B cell (primary cell): Measurements from ENCODE around the gene JAML. TPM values are rescaled to one million over a fixed set of nuclear protein-coding genes. Genes with fewer than 3 reads are reported as not detected.

ENCODE experiments used
- ATAC-seq: fragments of 200-7000 bp; cut with Tn5 transposase; one replicate; pipeline ENCODE4 v1.10.0; 2021; ENCODE audit warnings: low read depth, mild to moderate bottlenecking, moderate number of reproducible peaks, moderate library complexity
- CTCF ChIA-PET: fragments of 350-600 bp; sonication (Branson Sonifier 250); formaldehyde crosslinking; loops from one replicate; lab custom pipeline; 2021; ENCODE audit warnings: antibody characterized with exemption, inconsistent platforms; lab: Charles Lee
- POLR2A ChIA-PET: fragments of 350-600 bp; sonication (Branson Sonifier 250); formaldehyde crosslinking; loops from one replicate; lab custom pipeline; 2021; ENCODE audit warnings: antibody characterized with exemption; lab: Charles Lee
- DNase-seq: peaks from one replicate; pipeline ENCODE4 v3.0.0; 2013
- H2AFZ ChIP-seq: 2 replicates; pipeline ENCODE4 v1.6.1; 2012; ENCODE audit warnings: mild to moderate bottlenecking, low read depth, low read length; ENCODE audit not compliant: insufficient read depth, poor library complexity, severe bottlenecking
- H3K27ac ChIP-seq, 2 donors: 1 replicate in 1 of 2; 2 replicates in 1 of 2; pipeline ENCODE4 v1.5.1; 2012 to 2013; ENCODE audit warnings: low read length in 2 of 2, mild to moderate bottlenecking in 2 of 2, moderate library complexity in 1 of 2
- H3K27me3 ChIP-seq, 4 experiments: fragments of 200-600 bp in 1 of 4; sonication (generic) in 1 of 4; replicated peaks in 1 of 4; 1 replicate in 2 of 4; 2 replicates in 2 of 4; pipeline versions ENCODE4 v1.6.1 to v1.7.0; 2013 to 2016; ENCODE audit warnings: low read length in 3 of 4, mild to moderate bottlenecking in 2 of 4, mixed read lengths in 1 of 4, moderate library complexity in 1 of 4; ENCODE audit not compliant: insufficient read depth in 4 of 4, control insufficient read depth in 3 of 4; ENCODE audit errors: control extremely low read depth in 1 of 4
- H3K36me3 ChIP-seq, 2 experiments: replicated peaks in 1 of 2; 1 replicate in 1 of 2; 2 replicates in 1 of 2; pipeline versions ENCODE4 v1.6.1 to v1.7.1; 2013; ENCODE audit warnings: low read length in 1 of 2; ENCODE audit not compliant: insufficient read depth in 2 of 2, control insufficient read depth in 1 of 2; ENCODE audit errors: control extremely low read depth in 1 of 2, extremely low read depth in 1 of 2
- H3K4me1 ChIP-seq, 2 donors: fragments of 200-600 bp in 1 of 2; sonication (generic) in 1 of 2; 1 replicate in 1 of 2; 2 replicates in 1 of 2; pipeline versions ENCODE4 v1.5.1 to v1.6.1; 2013 to 2017; ENCODE audit warnings: low read length in 2 of 2; ENCODE audit not compliant: control insufficient read depth in 2 of 2, insufficient read depth in 2 of 2
- H3K4me2 ChIP-seq: replicated peaks from 2 replicates; pipeline ENCODE3; 2012; ENCODE audit warnings: mild to moderate bottlenecking, low read depth, low read length; ENCODE audit not compliant: poor library complexity, severe bottlenecking
- H3K4me3 ChIP-seq, 5 experiments: fragments of 200-600 bp in 1 of 5; sonication (generic) in 1 of 5; 1 replicate in 3 of 5; 2 replicates in 2 of 5; pipeline versions ENCODE4 v1.5.1 to v1.7.0; 2011 to 2016; ENCODE audit warnings: low read length in 4 of 5, mild to moderate bottlenecking in 4 of 5, low read depth in 2 of 5, control low read depth in 1 of 5, moderate library complexity in 1 of 5; ENCODE audit not compliant: insufficient read depth in 1 of 5; ENCODE audit errors: control extremely low read depth in 1 of 5, extremely low read depth in 1 of 5
- H3K79me2 ChIP-seq: fragments of 200-600 bp; sonication (generic); one replicate; pipeline ENCODE4 v1.6.0; 2016; ENCODE audit warnings: low read length; ENCODE audit not compliant: control insufficient read depth, insufficient read depth
- H3K9ac ChIP-seq: fragments of 200-600 bp; sonication (generic); 2 replicates; pipeline ENCODE4 v1.6.1; 2017; ENCODE audit warnings: mild to moderate bottlenecking, low read length, moderate library complexity
- H3K9me3 ChIP-seq, 3 donors: one replicate each; pipeline versions ENCODE4 v1.6.1 to v1.7.1; 2013; ENCODE audit warnings: low read length in 2 of 3; ENCODE audit not compliant: control insufficient read depth in 2 of 3, insufficient read depth in 1 of 3; ENCODE audit errors: control extremely low read depth in 1 of 3
- H4K20me1 ChIP-seq: 2 replicates; pipeline ENCODE4 v1.6.0; 2012; ENCODE audit warnings: mild to moderate bottlenecking, low read length; ENCODE audit not compliant: insufficient read depth, control insufficient read depth, poor library complexity, severe bottlenecking
- H3K27ac Mint-ChIP-seq: one replicate; pipeline ENCODE4 v1.8.0; 2021; ENCODE audit warnings: mixed read lengths
- H3K27me3 Mint-ChIP-seq: one replicate; pipeline ENCODE4 v1.8.0; 2021; ENCODE audit warnings: mixed read lengths
- H3K4me1 Mint-ChIP-seq: one replicate; pipeline ENCODE4 v1.8.0; 2021; ENCODE audit warnings: mixed read lengths
- H3K4me3 Mint-ChIP-seq: one replicate; pipeline ENCODE4 v1.8.0; 2021; ENCODE audit warnings: mixed read lengths
- H3K9me3 Mint-ChIP-seq: one replicate; pipeline ENCODE4 v1.8.0; 2022; ENCODE audit warnings: mixed read lengths; ENCODE audit not compliant: insufficient read depth
- EZH2 ChIP-seq: IDR thresholded peaks from 2 replicates; pipeline ENCODE4 v1.6.1; 2012; ENCODE audit warnings: borderline replicate concordance, low read depth, mild to moderate bottlenecking, moderate library complexity, low read length; ENCODE audit not compliant: insufficient read depth, poor library complexity, severe bottlenecking
- WGBS: methylation state at CpG from one replicate; pipeline ENCODE4 v1.1.5; 2013; ENCODE audit warnings: missing lambda C conversion rate; ENCODE audit not compliant: insufficient coverage; 5-methylcytosine and 5-hydroxymethylcytosine counted together
- intact Hi-C: fragments of 100-400 bp; cut with micrococcal nuclease; formaldehyde crosslinking; loops from one replicate; pipeline ENCODE4 v1.10.0; 2022
- polyA plus RNA-seq: library from polyadenylated mRNA; depleted of rRNA; stranded (reverse); fragments of >200 nt; gene quantifications from 2 replicates; pipeline ENCODE4 v1.2.3, GENCODE V29; 2012
- total RNA-seq, 2 donors: library from RNA; stranded (reverse); fragments of 120-200 nt in 1 of 2; gene quantifications; 1 replicate in 1 of 2; 2 replicates in 1 of 2; pipeline versions ENCODE4 v1.2.3 to v1.2.4, GENCODE V29; 2013 to 2022
- TF ChIP-seq, protein P1 (sequence below): fragments of 200-600 bp; IDR thresholded peaks from one replicate; pipeline ENCODE4 v1.8.0; 2022; ENCODE audit warnings: antibody characterized with exemption, mild to moderate bottlenecking

The JAML gene
- total and polyA plus RNA-seq, 2 donors (not counting 1 experiment from before 2014, with no cell fraction given): 1.0 to 9.6 TPM

DNA sequence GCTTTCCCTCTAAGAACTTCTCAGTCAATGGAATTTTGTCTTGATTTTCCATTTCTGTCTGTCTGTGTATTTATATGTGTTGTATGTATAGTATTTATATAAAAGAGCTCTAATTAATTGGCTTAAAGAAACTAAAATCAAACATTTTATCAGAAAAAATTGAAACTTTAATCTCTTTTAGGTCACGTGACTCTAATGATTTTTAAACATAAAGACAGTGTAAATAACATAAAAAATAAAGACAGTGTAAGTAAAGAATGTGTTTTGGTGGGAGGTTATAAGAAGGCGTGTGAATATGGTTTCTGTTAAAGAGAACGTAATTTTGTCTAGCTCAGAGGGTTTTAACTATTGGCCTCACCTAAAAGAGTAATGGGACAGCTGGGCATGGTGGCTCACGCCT lies 2.4 kb downstream of the JAML start:
- Histone ChIP-seq H4K20me1 (no peaks in the 10 kb centered on the region), H3K9me3 (no peaks in the 10 kb centered on the region), H3K27ac (no peak overlapping the region), H3K4me3 (peak overlapping the region in 1 of 5 experiments; percentile 88), H3K4me1 (peaks cover 38 to 39% of the 10 kb centered on the region in 2 donors), H3K27me3 (peaks cover 0 to 42% (median 33%) of the 10 kb centered on the region in 4 experiments), H3K79me2 (no peaks in the 10 kb centered on the region), H2AFZ (no peak overlapping the region), H3K4me2 (no peak overlapping the region), H3K36me3 (no peaks in the 10 kb centered on the region), H3K9ac (no peak overlapping the region)
- POLR2A ChIA-PET: no interaction called here
- H3K27ac Mint-ChIP-seq: no peak overlapping the region
- H3K4me1 Mint-ChIP-seq: peaks cover 36% of the 10 kb centered on the region
- 100% methylated on average over 2 of the region's 4 CpGs for WGBS
- CTCF ChIA-PET: interaction anchor here (1.7 kb wide), 1 partner anchor 24 kb away, joined by 9 read pairs; no protein-coding TSS in a partner anchor
- peaks cover 52% of the 10 kb centered on the region for H3K27me3 Mint-ChIP-seq
- no peaks in the 10 kb centered on the region for H3K9me3 Mint-ChIP-seq
- ATAC-seq (no peak), DNase-seq (no peak)
- intact Hi-C loops: loop anchor here (10.0 kb wide), 1 partner anchor 208 kb away; no protein-coding TSS in a partner anchor
- TF ChIP-seq, protein P1, sequence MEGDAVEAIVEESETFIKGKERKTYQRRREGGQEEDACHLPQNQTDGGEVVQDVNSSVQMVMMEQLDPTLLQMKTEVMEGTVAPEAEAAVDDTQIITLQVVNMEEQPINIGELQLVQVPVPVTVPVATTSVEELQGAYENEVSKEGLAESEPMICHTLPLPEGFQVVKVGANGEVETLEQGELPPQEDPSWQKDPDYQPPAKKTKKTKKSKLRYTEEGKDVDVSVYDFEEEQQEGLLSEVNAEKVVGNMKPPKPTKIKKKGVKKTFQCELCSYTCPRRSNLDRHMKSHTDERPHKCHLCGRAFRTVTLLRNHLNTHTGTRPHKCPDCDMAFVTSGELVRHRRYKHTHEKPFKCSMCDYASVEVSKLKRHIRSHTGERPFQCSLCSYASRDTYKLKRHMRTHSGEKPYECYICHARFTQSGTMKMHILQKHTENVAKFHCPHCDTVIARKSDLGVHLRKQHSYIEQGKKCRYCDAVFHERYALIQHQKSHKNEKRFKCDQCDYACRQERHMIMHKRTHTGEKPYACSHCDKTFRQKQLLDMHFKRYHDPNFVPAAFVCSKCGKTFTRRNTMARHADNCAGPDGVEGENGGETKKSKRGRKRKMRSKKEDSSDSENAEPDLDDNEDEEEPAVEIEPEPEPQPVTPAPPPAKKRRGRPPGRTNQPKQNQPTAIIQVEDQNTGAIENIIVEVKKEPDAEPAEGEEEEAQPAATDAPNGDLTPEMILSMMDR: no peak
- no peak for TF ChIP-seq EZH2
- H3K4me3 Mint-ChIP-seq: no peak overlapping the region

DNA sequence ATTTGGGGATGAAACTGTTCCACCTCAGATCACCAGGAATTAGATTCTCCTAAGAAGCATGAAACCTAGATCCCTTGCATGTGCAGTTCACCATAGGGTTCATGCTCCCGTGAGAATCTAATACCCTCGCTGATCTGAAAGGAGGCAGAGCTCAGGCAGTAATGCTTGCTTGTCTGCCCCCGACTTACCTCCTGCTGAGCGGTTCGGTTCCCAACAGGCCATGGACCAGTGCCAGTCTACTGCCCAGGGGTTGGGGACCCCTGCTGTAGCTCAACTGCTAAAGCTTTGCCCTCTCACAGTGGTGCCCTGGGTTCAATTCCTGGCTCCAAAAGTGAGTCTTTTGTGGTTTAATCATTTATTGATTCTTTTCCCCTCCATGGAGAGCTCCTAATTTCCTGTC lies 3.4 kb downstream of the JAML start:
- peaks cover 33% of the 10 kb centered on the region for H3K4me1 Mint-ChIP-seq

More for the DNA sequence above, 3.4 kb downstream of the JAML start:
- TF ChIP-seq, protein P1: no peak
- no peak for TF ChIP-seq EZH2
- 100% methylated on average over 5 of the region's 5 CpGs for WGBS
- H3K36me3 ChIP-seq: no peaks in the 10 kb centered on the region
- H3K27ac ChIP-seq: no peak overlapping the region
- no peak for DNase-seq
- H3K9ac ChIP-seq: no peak overlapping the region
- no peak overlapping the region for H3K4me3 Mint-ChIP-seq
- H3K27me3 Mint-ChIP-seq: peaks cover 61% of the 10 kb centered on the region
- intact Hi-C loops: loop anchor here (10.0 kb wide), 1 partner anchor 207 kb away; no protein-coding TSS in a partner anchor
- H3K27ac Mint-ChIP-seq: no peak overlapping the region
- H4K20me1 ChIP-seq: no peaks in the 10 kb centered on the region
- no peaks in the 10 kb centered on the region for H3K9me3 Mint-ChIP-seq
- POLR2A ChIA-PET: no interaction called here
- peaks cover 0 to 49% (median 37%) of the 10 kb centered on the region in 4 experiments for H3K27me3 ChIP-seq
- H3K79me2 ChIP-seq: no peaks in the 10 kb centered on the region
- H3K9me3 ChIP-seq: no peaks in the 10 kb centered on the region
- H2AFZ ChIP-seq: no peak overlapping the region
- CTCF ChIA-PET: interaction anchor here (1.7 kb wide), 1 partner anchor 23 kb away, joined by 9 read pairs; no protein-coding TSS in a partner anchor
- peaks cover 35 to 36% of the 10 kb centered on the region in 2 donors for H3K4me1 ChIP-seq
- no peak overlapping the region for H3K4me2 ChIP-seq
- no peak for ATAC-seq
- H3K4me3 ChIP-seq: peak overlapping the region in 1 of 5 experiments; percentile 33
